K562 (cell line): Measurements from ENCODE around the gene CGREF1. TPM values are rescaled to one million over a fixed set of nuclear protein-coding genes. Genes with fewer than 3 reads are reported as not detected.

ENCODE experiments used
- ATF7 ChIP-seq: fragments of 450-650 bp; IDR thresholded peaks from 2 replicates; pipeline ENCODE4 v1.7.1; 2014; ENCODE audit warnings: mild to moderate bottlenecking, moderate library complexity
- EP400 ChIP-seq: fragments of 450-650 bp; IDR thresholded peaks from 2 replicates; pipeline ENCODE4 v1.6.1; 2017; ENCODE audit warnings: antibody characterized with exemption, mild to moderate bottlenecking, moderate library complexity
- FOXK2 ChIP-seq, 2 experiments: fragments of 450-650 bp; IDR thresholded peaks in 1 of 2; conservative IDR thresholded peaks in 1 of 2; 2 replicates each; pipeline ENCODE4 v1.6.1; 2016; ENCODE audit warnings: low read depth in 2 of 2, mild to moderate bottlenecking in 1 of 2
- HEY1 ChIP-seq: fragments of 250-450 bp; sonication (Bioruptor Pico); IDR thresholded peaks from 2 replicates; pipeline ENCODE4 v1.5.0; 2020; ENCODE audit warnings: mild to moderate bottlenecking, moderate library complexity, borderline replicate concordance
- KLF1 ChIP-seq: fragments of 450-650 bp; IDR thresholded peaks from 2 replicates; pipeline ENCODE4 v1.6.1; 2016; ENCODE audit warnings: missing genetic modification characterization, missing compliant biosample characterization
- MAZ ChIP-seq, 2 experiments: fragments of 450-650 bp in 1 of 2; sonication (generic) in 1 of 2; formaldehyde crosslinking; IDR thresholded peaks in 1 of 2; conservative IDR thresholded peaks in 1 of 2; 2 replicates each; pipeline versions ENCODE4 v1.4.0 to v1.5.0; 2020; ENCODE audit warnings: mild to moderate bottlenecking in 1 of 2, missing genetic modification reagents in 1 of 2
- MXI1 ChIP-seq: IDR thresholded peaks from 2 replicates; pipeline ENCODE4 v1.6.1; 2011; ENCODE audit warnings: low read depth, mild to moderate bottlenecking, improper control_type of control experiment, low read length
- MYBL2 ChIP-seq, 2 experiments: fragments of 450-650 bp in 1 of 2; sonication (generic) in 1 of 2; formaldehyde crosslinking in 1 of 2; IDR thresholded peaks; 2 replicates each; pipeline versions ENCODE4 v1.6.1 to v1.8.1; 2017 to 2022; ENCODE audit warnings: borderline replicate concordance in 1 of 2, inconsistent platforms in 1 of 2, low read depth in 1 of 2, mild to moderate bottlenecking in 1 of 2, missing genetic modification reagents in 1 of 2, moderate library complexity in 1 of 2
- NFATC3 ChIP-seq: fragments of 450-650 bp; IDR thresholded peaks from 2 replicates; pipeline ENCODE4 v1.6.1; 2017; ENCODE audit warnings: mild to moderate bottlenecking
- NFYB ChIP-seq: IDR thresholded peaks from 2 replicates; pipeline ENCODE4 v1.6.1; 2011; ENCODE audit warnings: mild to moderate bottlenecking, moderate library complexity; ENCODE audit not compliant: insufficient read length; ENCODE audit errors: extremely low read depth
- NRF1 ChIP-seq, 2 experiments: fragments of 450-650 bp; IDR thresholded peaks in 1 of 2; conservative IDR thresholded peaks in 1 of 2; 2 replicates each; pipeline ENCODE4 v1.6.1; 2014; ENCODE audit warnings: mild to moderate bottlenecking in 2 of 2
- THRB ChIP-seq: fragments of 450-650 bp; formaldehyde crosslinking; conservative IDR thresholded peaks from 2 replicates; pipeline ENCODE4 v1.4.0; 2022; ENCODE audit warnings: mild to moderate bottlenecking, missing genetic modification characterization
- ZBED1 ChIP-seq: IDR thresholded peaks from 2 replicates; pipeline ENCODE4 v1.6.1; 2014
- ZBTB1 ChIP-seq: sonication (generic); formaldehyde crosslinking; IDR thresholded peaks from 2 replicates; pipeline ENCODE4 v1.8.1; 2023; ENCODE audit warnings: missing genetic modification reagents, low read depth, mild to moderate bottlenecking, borderline replicate concordance
- polyA plus RNA-seq, 8 experiments: library from polyadenylated mRNA; depleted of rRNA in 4 of 8; stranded (reverse) in 5 of 8; unstranded in 3 of 8; fragments of >200 nt; fragmentation: Nextera tagmentation in 2 of 8; fragmentation: Illumina TruSeq in 1 of 8; extraction: Ambion mirVana in 2 of 8; extraction: Trizol in 1 of 8; gene quantifications; 2 replicates each; pipeline versions ENCODE4 v1.2.1 to v1.2.3, GENCODE V29; 2011 to 2014; ENCODE audit warnings: inconsistent platforms in 1 of 8, missing spikeins in 1 of 8
- total RNA-seq, 7 experiments: library from RNA; depleted of rRNA in 6 of 7; stranded (reverse); fragments of >200 nt in 6 of 7; fragmentation: Illumina TruSeq in 2 of 7; extraction: Trizol in 2 of 7; gene quantifications; 2 replicates each; pipeline versions ENCODE4 v1.2.1 to v1.2.3, GENCODE V29; 2011 to 2021; ENCODE audit warnings: low replicate concordance in 1 of 7
- TF ChIP-seq, protein P1 (sequence below): fragments of 250-450 bp; sonication (Bioruptor Pico); IDR thresholded peaks from 2 replicates; pipeline ENCODE4 v1.5.0; 2020; ENCODE audit warnings: mild to moderate bottlenecking, borderline replicate concordance

Gene CGREF1
- total and polyA plus RNA-seq, 9 of the 15 experiments (the other 6 are each of a cell fraction or from before 2014, with no cell fraction given), result 0.07 to 0.50 (median 0.37) TPM

DNA sequence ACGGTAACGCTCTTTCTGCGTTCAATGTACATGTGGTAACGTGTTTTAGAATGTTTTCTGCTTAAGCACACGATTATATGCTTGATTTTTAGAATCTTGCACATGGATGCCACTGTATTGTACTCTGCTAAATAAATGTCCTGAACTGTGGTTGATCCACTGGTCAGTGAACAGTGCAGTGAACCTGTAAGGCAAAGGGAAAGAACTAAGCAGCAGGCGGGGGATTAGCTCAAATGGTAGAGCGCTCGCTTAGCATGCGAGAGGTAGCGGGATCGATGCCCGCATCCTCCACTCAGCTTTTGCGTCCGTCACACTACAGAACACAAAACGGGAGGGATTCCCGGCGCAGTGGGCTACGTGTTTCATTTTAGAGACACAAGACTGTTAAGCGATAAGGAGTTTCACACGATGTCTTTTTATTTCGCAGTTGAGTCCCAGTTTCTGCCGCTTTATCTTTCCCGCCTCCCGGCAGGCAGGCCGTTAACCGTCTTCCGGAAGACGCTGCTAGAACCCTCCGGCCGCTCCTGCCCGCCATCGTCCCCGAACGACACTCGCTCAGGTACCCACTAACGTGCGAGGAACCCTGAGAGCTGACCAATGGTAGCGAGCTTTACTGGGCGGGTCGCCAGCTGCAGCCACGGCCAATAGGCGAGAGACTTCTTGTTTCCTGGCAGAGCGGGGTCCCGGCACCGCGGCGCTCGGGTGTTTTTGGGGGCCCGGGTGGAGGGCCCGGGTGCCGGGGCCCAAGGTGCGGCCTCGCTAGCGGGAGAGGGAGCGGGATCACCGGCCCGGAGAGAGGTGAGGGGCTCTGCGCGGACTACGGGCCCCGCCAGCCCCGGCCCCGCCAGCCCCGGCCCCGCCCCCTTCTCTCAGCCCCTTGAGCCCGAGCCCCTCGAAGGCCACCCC lies 67.7 kb downstream of the CGREF1 start, which contains the start of gene AGBL5 (continued):
- peak; percentile 73 for TF ChIP-seq MYBL2 (IDR thresholded peaks at IDR 0.05; ENCODE audit: low read depth)
- no peak for TF ChIP-seq MYBL2 (CRISPR knock-in tag; IDR thresholded peaks at IDR 0.05; ENCODE audit: borderline replicate concordance)
- TF ChIP-seq NFATC3, result 0 out of 2 replicates have a peak, but pooled peaks have one; percentile 49
- TF ChIP-seq THRB (CRISPR knock-in tag), result no peak; the same call in 1 of the 2 replicates
- peak; percentile 90 for TF ChIP-seq EP400
- peak; percentile 78 for TF ChIP-seq NFYB
- peak; percentile 30; the same call in 1 of the 2 replicates for TF ChIP-seq ZBED1
- TF ChIP-seq ZBTB1, result no peak
- 0 out of 2 replicates have a peak, but pooled peaks have one; percentile 31 for TF ChIP-seq KLF1
- TF ChIP-seq FOXK2 (conservative IDR thresholded peaks at IDR 0.05 in 1 of 2, IDR thresholded peaks at IDR 0.05 in 1 of 2; ENCODE audit: low read depth in 2 of 2), result peak; percentile 51 to 71; a peak in 3 of 4 replicates
- peak; percentile 80; the same call in 1 of the 2 replicates for TF ChIP-seq ATF7
- TF ChIP-seq, protein P1, sequence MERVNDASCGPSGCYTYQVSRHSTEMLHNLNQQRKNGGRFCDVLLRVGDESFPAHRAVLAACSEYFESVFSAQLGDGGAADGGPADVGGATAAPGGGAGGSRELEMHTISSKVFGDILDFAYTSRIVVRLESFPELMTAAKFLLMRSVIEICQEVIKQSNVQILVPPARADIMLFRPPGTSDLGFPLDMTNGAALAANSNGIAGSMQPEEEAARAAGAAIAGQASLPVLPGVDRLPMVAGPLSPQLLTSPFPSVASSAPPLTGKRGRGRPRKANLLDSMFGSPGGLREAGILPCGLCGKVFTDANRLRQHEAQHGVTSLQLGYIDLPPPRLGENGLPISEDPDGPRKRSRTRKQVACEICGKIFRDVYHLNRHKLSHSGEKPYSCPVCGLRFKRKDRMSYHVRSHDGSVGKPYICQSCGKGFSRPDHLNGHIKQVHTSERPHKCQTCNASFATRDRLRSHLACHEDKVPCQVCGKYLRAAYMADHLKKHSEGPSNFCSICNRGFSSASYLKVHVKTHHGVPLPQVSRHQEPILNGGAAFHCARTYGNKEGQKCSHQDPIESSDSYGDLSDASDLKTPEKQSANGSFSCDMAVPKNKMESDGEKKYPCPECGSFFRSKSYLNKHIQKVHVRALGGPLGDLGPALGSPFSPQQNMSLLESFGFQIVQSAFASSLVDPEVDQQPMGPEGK (CRISPR knock-in tag), result peak; percentile 14; the same call in 1 of the 2 replicates
- TF ChIP-seq MXI1, result no peak
- no peak for TF ChIP-seq HEY1
- TF ChIP-seq MAZ (CRISPR knock-in tag; conservative IDR thresholded peaks at IDR 0.05 in 1 of 2, IDR thresholded peaks at IDR 0.05 in 1 of 2), result peak; percentile 45 to 66
- peak; percentile 52 to 57 for TF ChIP-seq NRF1 (conservative IDR thresholded peaks at IDR 0.05 in 1 of 2, IDR thresholded peaks at IDR 0.05 in 1 of 2)
